ENCODE measurements around the gene SLC25A39.
"Not testable (repeated sequence)": the region's sequence is repeated elsewhere in the genome, so short reads cannot be mapped to it uniquely, and the experiment has no call there.

Gene SLC25A39

GRCh38 chr17:44324571-44325275 lies at the start of gene SLC25A39:
TSS of gene SLC25A39 (minus strand) at chr17:44324823. CDS start at chr17:44323562, 1,261 bp downstream.
- FAIRE-seq = no peak

DNA sequence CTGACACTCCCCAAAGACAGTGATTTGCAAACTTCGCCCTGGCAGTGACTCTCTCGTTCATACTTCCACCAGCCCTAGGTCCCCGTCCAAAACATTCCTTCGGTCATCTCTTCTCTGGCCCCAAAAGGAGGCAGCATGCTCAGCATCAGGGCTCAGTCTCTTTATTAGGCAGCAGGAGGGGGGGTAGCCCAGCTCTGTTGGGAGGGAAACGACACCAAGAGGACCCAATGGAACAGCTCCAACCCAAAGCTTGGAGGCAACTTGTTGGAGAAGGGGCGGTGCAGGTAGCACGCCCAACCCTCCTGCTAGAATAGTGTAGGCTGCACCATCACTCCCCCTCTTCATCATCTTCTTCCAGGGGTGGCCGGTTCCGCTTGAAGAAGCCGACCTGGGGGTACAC lies 47.4 kb upstream of the SLC25A39 start:
- FAIRE-seq = no peak

- not testable (repeated sequence) for FAIRE-seq
These were observed 44.9 kb upstream of the SLC25A39 start for GRCh38 chr17:44369414-44370023.

DNA sequence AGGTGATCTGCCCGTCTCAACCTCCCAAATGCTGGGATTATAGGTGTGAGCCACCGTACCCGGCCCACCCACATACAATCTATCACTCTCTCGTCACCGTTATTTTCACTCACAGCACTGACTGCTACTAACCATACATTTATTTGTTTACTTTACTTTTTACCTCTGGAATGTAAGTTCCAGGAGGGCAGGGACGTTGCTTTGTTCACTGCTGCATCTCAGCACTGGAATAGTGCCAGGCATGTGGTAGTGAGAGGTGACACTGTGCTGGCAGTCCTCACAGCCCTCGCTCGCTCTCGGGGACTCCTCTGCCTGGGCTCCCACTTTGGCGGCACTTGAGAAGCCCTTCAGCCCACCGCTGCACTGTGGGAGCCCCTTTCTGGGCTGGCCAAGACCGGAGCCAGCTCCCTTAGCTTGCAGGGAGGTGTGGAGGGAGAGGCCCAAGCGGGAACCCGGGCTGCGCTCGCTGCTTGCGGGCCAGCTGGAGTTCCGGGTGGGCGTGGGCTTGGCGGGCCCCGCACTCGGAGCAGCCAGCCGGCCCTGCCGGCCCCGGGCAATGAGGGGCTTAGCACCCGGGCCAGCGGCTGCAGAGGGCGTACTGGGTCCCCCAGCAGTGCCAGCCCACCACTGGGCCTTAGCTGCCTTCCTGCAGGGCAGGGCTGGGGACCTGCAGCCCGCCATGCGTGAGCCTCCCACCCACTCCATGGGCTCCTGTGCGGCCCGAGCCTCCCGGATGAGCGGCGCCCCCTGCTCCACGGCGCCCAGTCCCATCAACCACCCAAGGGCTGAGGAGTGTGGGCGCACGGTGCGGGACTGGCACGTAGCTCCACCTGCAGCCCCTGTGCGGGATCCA lies 44.0 kb upstream of the SLC25A39 start:
- not testable (repeated sequence) for FAIRE-seq

- FAIRE-seq = no peak
These were observed 42.8 kb upstream of the SLC25A39 start for GRCh38 chr17:44367231-44367979.

DNA sequence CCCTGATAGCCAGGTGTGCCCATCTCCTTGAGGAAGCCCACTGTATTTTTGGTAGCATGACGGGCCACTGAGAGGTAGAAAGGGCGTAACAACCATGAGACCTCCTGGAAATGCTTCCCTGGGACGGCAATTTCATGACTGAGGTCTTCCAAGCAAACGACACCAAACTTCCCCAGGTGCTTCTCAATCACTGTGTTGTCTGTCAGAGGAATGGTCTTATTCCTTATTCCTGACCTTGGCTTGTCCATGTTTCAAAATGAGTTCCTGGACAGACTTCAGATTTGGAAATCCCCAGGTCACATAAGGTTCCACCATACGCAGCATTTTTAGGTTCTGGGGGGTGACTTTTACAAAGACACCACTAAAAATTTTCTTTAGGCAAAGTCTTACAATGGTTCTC lies 40.4 kb upstream of the SLC25A39 start:
- FAIRE-seq = not testable (repeated sequence)

DNA sequence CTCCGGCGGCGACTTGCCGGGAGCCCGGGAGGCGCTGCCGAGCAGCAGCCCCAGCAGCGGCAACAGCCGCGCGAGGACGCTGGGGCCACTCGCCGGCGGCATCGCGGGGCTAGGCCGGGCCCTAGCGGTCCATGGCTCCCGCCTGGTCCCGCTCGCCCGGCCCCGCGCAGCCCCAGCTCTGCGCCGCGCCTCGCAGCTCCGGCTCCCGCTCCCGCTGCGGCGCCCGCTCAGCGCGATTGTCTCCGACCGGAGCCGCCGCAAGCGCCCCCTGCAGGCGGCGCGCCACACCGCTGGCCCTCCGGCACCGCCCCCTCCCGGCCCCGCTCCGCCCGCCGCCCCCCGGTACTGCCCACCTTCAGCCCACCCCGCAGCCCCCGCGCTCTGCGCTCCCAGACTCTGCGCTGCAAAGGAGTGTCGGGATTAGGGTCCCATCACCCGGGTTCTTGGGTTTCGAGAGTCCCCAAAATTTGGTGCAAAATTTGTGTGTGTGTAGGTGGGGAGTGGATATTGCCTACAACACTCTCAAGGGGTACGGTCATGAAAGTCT lies 39.1 kb upstream of the SLC25A39 start, which contains the start of gene FAM171A2:
Gene FAM171A2 (minus strand): TSS at position 241 of the 547 bp plus-strand sequence. CDS start 139 bp downstream, at position 102.
- no peak for FAIRE-seq

GRCh38 chr17:44362949-44363612 lies 38.5 kb upstream of the SLC25A39 start:
- FAIRE-seq = no peak

- FAIRE-seq = no peak
These were observed 37.9 kb upstream of the SLC25A39 start for GRCh38 chr17:44362459-44362948.

DNA sequence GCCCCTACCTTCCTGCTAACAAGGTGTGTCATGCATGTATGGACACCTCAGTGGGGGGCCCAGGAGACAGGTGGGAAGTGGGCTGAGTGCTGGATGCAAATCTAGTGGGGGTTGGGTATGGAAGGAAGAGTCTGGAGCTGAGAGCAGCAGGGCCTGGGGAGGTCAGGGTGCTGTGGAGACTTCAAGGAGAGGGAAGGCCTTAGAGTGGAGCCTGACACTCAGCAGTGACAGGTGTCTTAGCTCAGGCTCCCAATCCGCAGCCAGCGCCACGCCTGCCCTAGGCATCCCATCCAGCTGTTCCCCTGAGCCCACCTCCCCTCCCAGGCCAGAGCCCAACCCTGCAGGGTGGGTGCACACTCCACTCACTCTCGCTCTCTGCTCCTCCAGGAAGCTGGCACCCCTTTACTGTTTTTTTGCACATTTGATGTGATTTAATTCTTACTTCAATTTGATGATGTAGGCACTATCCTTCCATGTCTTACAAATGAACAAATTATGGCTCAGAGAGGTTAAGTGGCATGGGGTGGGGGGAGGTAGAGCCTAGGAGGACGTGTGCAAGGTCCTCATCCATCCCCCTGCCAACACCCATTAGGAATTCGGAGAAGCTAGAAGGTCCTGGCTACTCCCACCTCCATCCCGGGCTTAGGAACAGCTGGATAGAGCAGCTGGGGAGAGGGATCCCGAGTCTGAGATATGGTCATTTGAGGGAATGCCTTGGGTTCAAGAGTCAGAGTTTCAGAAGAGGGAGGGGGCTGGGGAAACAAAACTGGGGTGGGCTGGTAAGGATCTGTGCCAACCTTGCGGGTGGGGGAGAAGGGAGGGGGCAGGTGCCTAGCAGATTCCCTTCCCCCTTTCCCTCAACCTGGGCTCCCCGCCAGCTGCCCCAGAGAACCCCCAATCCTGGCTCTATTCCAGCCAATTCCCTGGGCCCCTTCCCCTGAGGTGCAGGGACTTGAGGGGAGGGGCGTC lies 37.0 kb upstream of the SLC25A39 start:
- FAIRE-seq = no peak

GRCh38 chr17:44360826-44361225 lies 36.2 kb upstream of the SLC25A39 start:
- FAIRE-seq = no peak

DNA sequence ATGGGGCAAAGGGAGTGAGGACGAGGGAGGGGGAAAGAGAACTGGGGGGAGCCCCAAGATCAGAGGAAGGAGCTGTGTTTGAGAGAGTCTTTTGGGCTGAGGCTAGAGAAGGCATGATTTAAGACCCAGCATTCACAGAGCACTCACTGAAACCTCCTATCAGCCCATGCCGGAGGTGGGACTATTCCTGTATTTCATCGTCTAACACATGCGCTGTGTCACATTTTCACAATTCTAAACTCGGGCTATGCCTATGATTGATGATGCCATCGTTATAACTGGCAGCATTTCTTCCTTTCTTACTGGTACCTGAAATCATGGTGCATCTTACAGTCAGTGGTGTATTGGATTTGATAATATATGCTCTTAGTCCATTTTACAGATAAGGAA lies 35.5 kb upstream of the SLC25A39 start:
- FAIRE-seq = no peak

DNA sequence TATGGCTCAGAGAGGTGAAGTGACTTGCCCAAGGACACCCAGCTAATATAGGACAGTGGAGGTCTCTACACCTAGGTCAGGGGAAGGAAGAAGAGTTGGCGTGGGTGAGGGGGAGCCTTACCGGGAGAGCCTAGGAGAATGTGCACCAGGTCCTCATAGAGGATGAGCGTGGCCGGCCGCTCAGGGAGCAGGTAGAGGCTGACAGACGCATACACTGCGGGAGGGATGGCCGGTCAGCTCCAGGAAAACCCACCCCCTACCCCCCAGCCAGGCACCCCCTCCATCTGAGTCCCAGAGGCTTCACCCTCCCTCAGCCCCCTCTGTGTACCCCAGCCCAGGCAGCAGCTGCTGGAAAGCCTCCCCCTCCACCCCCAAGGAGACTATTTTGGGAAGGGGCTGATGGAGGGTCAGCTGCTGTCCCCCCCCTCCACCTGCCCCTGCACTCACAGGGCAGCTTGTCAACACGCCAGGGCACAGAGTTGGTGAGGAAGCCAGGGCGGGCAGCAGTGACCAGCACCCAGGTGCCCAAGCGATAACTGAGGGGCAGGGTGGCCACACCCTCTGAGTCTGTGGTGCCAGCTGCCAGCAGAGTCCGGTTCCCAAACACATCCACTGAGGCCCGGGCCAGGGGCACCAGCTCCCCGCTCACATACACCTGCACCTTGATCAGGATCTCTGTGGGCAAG lies 35.0 kb upstream of the SLC25A39 start:
- FAIRE-seq = no peak

DNA sequence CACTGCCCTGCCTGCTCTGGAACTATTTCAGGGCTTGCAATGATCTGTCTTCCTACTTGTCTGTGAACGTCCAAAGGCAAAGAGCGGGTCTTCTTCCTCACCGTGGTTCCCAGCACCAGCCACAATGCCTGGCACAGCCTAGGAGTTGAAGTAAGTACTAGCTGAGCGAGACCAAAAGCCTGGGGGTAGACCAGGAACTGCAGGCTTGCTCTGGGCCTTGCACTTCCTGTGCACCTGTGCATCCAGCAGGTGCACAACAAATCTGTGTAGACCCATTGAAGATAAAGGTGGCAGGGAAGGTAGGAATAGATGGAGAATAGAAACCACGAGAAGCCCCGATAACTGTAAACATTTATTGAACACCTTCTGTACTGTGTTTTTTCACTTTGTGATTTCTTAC lies 34.4 kb upstream of the SLC25A39 start:
- no peak for FAIRE-seq

DNA sequence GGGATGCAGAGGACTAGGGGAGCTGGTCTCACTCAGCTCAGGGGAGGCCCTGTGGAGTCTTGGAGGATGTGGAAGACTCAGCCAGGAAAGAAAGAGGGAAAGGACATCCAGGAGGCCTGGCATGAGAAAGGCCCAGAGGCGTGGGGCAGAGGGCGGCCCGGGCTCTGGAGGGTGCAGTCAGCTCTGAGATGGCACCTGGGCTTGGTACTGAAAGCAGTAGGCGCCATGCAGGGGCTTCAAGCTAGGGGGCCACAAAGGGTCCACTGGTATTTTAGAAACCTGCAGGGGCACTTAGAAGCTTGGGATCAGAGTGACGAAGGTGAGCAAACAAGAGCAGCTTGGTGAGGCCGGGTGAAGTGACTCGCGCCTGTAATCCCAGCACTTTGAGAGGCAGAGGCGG lies 33.4 kb upstream of the SLC25A39 start:
- FAIRE-seq = no peak

DNA sequence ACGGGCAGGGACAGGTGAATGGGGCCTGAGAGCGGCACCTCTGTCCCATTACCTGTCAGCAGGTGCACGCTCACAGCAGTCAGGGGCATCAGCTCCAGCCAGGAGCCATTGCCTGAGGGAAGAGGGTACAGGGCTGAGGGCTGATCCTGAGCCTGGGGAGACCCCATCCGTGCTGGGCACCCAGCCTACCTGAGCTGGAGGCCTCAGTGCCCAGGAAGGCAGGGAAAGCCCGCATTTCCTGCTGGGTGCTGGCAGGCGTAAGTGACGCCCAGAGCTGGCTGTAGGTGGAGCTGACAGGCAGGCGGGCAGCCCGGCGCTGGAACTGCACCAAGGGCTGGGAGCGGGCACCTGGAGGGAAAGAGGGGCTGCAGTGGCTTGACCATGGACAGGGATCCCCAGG lies 31.6 kb upstream of the SLC25A39 start:
- FAIRE-seq = no peak

DNA sequence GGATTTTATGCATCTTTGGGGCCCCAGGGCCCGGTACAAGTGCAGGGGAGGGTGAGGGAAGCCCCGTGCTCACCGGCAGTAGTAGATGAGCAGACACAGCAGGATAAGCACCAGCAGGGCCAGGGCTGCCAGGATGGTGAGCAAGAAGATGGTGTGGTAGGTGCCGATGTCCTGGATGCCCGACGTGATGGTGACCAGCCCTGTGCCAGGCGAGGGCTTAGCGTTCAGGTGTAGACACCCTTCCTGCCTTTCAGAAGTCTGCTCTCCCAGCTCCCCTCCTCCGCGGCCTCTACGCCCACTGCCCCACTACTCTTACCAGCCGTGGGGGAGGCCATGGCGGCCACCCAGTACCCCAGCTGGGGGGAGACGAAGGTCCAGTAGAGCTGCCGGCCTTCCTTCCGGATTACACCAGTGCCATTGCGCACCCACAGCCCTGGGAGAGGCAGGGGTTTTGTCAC lies 31.0 kb upstream of the SLC25A39 start:
- FAIRE-seq = no peak

- no peak for FAIRE-seq
These were observed 30.2 kb upstream of the SLC25A39 start for GRCh38 chr17:44354582-44355561.

Measured in TTC549 (cell line).